Measurements from ENCODE around the gene CDH24.

CDH24 gene

DNA sequence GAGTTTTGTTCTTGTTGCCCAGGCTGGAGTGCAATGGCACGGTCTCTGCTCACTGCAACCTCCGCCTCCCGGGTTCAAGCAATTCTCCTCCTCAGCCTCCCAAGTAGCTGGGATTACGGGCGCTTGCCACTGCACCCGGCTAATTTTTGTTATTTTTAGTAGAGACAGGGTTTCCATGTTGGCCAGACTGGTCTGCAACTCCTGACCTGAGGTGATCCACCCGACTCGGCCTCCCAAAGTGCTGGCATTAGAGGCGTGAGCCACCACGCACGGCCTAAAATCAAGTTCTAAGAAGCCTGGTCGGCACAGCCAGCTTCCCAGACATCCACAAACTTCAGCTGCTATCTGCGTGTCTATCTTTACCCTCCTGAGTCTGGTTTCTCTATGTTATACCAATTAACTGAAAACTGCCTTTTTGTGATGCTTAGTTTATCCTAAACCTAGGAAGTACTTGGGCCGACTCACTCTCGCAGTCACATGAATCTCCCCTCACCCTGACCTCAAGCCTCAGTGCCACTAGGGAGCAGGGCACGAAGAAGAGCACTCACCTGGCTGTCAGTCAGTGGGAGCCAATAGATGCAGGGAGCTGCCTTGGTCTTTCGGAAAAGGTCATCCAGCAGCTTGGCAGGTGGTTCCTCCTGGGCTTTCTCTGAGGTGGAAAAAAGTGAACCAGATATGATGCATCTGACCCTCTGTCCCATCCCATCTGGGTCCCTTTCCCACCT lies 3.4 kb upstream of the CDH24 start:
- no peak for DNase-seq

GRCh38 chr14:23058654-23059504 lies 1.6 kb upstream of the CDH24 start:
- no peak for DNase-seq

GRCh38 chr14:23057757-23058653 lies 685 bp upstream of the CDH24 start:
- DNase-seq = peak; percentile 81

GRCh38 chr14:23056145-23056955 lies 970 bp downstream of the CDH24 start:
- DNase-seq = peak; percentile 62

GRCh38 chr14:23055621-23056144 lies 1.6 kb downstream of the CDH24 start:
- DNase-seq = no peak

DNA sequence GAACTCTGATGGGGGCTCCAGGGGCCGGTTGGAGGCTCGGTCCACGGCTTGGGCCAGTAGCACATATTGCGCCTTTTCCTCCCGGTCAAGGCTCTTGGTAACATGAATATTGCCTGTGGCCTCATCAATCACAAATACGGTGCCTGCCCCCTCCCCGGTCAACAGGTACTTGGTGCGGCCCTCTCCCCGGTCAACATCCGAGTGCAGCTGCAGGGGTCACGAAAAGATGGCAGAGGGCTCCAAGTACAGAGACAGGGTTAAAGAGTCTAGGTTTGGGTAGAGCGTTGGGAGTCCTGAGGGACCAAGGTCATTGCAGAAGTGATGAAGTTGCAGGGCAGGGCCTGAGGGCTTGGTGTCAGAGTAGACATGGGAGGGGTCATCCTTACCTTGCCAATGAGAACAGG lies 2.2 kb downstream of the CDH24 start:
- no peak for DNase-seq

DNA sequence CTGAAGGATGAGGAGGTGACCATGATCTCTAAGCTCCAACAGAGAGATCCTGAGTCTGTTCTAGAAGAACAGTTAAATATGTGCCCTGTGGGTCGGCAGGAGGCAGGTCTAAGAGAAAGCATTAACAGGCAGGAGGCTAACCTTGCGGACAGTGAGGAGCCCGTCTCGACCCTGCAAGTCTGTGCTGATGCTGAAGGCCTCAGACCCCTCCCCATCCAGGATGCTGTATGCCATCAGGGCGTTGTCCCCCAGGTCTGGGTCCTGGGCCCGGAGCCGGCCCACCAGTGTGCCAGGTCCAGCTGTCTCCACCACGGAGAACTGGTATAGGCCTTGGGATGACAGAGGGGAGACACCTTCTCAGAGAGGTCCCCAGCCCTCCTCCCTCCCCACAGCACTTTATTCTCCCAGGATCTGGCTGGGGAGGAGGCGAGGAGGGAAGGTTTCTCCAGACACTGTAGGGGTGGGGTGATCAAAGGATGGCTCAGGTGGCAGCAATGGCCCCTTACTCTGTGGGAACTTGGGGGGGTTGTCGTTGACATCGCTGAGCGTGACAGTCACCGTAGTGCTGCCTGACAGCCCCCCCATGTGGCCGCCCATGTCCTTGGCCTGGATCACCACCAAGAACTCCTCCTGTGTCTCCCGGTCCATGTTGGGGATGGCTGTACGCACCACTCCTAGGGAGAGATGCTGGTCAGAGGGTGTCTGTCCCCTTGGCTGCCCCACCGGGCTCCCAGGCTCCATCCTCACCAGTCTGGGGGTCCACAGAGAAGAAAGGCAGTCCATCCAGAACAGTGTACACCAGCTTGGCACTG lies 3.1 kb downstream of the CDH24 start:
- DNase-seq = no peak

DNA sequence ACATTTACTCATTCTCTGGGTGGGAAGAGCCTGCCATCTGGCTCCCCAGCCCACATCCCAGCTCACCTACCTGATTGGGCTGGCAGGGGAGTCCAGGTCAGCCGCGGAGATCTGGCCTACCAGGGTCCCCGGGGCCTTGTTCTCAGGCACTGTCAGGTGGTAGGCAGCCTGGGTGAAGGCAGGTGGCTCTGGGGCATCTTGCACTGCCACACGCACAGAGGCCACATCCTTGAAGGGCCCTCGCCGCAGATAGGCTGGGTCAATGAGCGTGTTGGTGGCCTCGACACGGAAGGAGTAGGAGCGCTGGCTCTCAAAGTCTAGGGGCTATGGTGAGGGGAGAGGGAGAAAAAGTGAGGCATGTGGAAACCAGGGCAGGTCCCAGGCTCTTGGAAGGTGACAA lies 3.9 kb downstream of the CDH24 start:
- DNase-seq = no peak

DNA sequence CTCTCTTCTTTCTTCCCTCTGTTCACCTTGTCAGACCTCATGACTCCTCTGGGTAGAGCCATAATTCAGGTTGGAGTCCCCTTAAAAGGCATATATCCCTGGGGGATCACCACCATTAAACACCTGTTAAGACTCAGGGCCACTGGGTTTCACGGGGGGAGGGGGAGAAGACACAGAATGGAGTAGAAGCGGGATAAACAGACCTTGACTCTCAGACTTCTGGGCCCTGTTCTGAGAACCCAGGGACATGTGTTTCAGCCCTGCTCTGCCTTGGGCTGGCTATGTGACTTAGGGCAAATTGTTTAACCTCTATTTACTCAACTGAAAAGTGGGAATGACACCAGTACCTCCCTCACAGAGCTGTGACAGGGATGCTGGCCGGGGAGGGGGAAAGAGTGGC lies 4.6 kb downstream of the CDH24 start:
- no peak for DNase-seq

DNA sequence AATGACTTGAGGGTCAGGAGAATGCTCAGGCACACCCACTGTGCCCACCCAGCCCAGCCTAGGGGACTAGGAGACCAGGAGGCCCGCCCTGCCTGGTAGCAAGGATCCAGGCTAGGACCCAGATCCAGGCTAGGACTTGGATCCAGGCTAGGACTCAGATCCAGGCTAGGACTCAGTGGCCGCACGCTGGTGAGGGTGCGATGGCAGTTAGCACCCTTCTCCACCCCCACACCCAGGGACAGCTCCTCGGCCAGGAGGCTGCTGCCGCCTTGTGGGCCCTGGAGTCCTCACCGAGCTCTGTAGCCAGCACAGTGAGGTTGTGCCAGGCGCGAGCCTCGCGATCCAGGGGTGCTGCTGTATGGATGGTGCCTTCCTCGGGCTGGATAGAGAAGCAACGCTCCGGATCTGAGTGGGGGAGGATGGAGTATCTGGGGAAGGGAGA lies 5.1 kb downstream of the CDH24 start:
- DNase-seq = no peak

- DNase-seq = no peak
These were observed 5.9 kb downstream of the CDH24 start for GRCh38 chr14:23051141-23052057.

DNA sequence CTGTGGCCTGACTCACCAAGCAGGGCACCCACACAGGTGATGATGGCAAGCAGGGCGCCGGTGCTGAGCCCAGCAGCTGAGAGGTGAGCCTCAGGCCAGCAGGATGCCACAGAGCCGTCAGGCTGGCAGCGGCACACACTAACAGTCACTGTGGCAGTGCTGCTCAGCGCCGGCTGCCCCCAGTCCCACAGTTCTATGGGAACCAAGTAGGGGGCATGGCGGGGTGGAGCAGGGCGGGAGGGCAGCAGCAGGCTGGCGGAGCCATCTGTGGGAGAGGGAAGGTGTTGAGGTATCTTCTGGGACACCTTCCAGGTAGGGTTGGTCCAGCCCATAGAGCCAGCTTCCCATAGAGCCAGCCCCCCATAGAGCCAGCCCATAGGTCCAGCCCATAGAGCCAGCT lies 8.3 kb downstream of the CDH24 start:
- DNase-seq = no peak

- DNase-seq = no peak
These were observed 9.3 kb downstream of the CDH24 start for GRCh38 chr14:23047751-23048693.

- DNase-seq = no peak
These were observed 10.2 kb downstream of the CDH24 start for GRCh38 chr14:23047034-23047634.

GRCh38 chr14:23045419-23046357 lies 11.6 kb downstream of the CDH24 start:
- DNase-seq = no peak

DNA sequence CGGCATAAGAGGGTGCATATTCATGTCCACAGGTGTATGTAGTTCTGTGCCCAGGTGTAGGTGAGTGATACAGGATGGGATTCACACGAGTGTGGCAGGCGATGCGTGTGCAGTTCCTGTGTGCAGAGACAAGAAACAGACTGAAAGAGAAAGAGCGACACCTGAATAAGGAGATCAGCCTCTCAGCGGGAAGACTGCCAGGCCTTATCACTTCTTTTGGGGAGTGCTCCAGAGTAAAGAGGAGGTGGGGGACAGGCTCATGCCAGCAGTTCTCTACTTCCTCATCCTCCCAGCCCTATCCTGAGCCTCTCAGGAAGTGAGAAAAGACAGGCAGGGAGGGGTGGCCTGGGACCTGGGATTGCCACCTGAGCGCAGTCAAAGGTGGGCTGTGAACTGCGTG lies 12.5 kb downstream of the CDH24 start:
- DNase-seq = no peak

DNA sequence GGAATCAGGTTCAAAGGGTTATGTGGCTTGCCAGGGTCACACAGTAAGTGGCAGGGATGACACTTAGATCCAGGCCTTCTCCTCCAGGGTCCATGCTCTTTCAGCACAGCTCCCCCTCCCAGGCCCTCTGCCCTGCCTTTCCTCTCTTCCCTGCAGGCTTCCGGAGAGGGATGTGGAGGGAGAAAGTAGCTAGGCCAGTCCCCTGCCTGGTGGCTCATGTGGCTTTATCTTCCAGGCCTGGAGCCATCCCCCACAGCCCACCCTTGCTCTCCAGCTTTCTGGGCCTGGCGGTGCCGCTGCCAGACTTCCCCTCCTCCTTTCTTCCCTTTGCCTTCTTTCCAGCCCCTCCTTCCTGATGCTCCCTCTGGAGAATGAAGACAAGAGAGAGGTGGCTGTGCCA lies 13.6 kb downstream of the CDH24 start:
- no peak for DNase-seq

Data from activated T-cell treated with anti-CD3 and anti-CD28 coated beads for 4 hours (primary cell).